Stomach (tissue), 4 donors: ENCODE results near the gene NEDD4.
"Not testable (repeated sequence)": the region's sequence is repeated elsewhere in the genome, so short reads cannot be mapped to it uniquely, and the experiment has no call there.

ENCODE experiments used
- EP300 ChIP-seq: sonication (generic); formaldehyde crosslinking; IDR thresholded peaks from one replicate; pipeline ENCODE4 v1.6.1; 2017; ENCODE audit warnings: antibody characterized with exemption
- POLR2A ChIP-seq, 4 donors: fragments of 450-650 bp; IDR thresholded peaks; one replicate each; pipeline ENCODE4 v1.6.1; 2016; ENCODE audit warnings: antibody characterized with exemption in 4 of 4, control low read depth in 2 of 4, mild to moderate bottlenecking in 1 of 4, moderate library complexity in 1 of 4
- POLR2AphosphoS5 ChIP-seq, 3 donors: sonication (generic); formaldehyde crosslinking; IDR thresholded peaks; one replicate each; pipeline ENCODE4 v1.6.1; 2016; ENCODE audit warnings: antibody characterized with exemption in 3 of 3
- TF ChIP-seq, protein P1 (sequence below), 7 experiments: fragments of 450-650 bp in 4 of 7; fragments of 200-600 bp in 3 of 7; sonication (generic) in 3 of 7; IDR thresholded peaks; one replicate each; pipeline ENCODE4 v1.5.1; 2016 to 2019; ENCODE audit warnings: antibody characterized with exemption in 7 of 7, control low read depth in 2 of 7, mild to moderate bottlenecking in 1 of 7

- not testable (repeated sequence) for TF ChIP-seq POLR2A (IDR thresholded peaks at IDR 0.05); POLR2AphosphoS5 (IDR thresholded peaks at IDR 0.05); EP300
- TF ChIP-seq, protein P1, sequence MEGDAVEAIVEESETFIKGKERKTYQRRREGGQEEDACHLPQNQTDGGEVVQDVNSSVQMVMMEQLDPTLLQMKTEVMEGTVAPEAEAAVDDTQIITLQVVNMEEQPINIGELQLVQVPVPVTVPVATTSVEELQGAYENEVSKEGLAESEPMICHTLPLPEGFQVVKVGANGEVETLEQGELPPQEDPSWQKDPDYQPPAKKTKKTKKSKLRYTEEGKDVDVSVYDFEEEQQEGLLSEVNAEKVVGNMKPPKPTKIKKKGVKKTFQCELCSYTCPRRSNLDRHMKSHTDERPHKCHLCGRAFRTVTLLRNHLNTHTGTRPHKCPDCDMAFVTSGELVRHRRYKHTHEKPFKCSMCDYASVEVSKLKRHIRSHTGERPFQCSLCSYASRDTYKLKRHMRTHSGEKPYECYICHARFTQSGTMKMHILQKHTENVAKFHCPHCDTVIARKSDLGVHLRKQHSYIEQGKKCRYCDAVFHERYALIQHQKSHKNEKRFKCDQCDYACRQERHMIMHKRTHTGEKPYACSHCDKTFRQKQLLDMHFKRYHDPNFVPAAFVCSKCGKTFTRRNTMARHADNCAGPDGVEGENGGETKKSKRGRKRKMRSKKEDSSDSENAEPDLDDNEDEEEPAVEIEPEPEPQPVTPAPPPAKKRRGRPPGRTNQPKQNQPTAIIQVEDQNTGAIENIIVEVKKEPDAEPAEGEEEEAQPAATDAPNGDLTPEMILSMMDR (IDR thresholded peaks at IDR 0.05) = not testable (repeated sequence)
Measured at GRCh38 chr15:55785593-55785992, 207.8 kb downstream of the NEDD4 start.
